GM21447 (cell line): ENCODE measurements around the gene TGM4.
"Not testable (repeated sequence)": the region's sequence is repeated elsewhere in the genome, so short reads cannot be mapped to it uniquely, and the experiment has no call there.

Experiments used
- ATAC-seq: cut with Tn5 transposase; IDR thresholded peaks from one replicate; pipeline ENCODE4 v1.9.1; 2021; ENCODE audit not compliant: unreplicated experiment

TGM4 gene

DNA sequence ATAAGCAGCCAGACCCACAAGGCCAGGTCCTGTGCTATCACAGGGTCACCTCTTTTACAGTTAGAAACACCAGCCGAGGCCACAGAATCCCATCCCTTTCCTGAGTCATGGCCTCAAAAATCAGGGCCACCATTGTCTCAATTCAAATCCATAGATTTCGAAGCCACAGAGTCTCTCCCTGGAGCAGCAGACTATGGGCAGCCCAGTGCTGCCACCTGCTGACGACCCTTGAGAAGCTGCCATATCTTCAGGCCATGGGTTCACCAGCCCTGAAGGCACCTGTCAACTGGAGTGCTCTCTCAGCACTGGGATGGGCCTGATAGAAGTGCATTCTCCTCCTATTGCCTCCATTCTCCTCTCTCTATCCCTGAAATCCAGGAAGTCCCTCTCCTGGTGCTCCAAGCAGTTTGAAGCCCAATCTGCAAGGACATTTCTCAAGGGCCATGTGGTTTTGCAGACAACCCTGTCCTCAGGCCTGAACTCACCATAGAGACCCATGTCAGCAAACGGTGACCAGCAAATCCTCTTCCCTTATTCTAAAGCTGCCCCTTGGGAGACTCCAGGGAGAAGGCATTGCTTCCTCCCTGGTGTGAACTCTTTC lies 39.6 kb downstream of the TGM4 start:
- no peak for ATAC-seq

DNA sequence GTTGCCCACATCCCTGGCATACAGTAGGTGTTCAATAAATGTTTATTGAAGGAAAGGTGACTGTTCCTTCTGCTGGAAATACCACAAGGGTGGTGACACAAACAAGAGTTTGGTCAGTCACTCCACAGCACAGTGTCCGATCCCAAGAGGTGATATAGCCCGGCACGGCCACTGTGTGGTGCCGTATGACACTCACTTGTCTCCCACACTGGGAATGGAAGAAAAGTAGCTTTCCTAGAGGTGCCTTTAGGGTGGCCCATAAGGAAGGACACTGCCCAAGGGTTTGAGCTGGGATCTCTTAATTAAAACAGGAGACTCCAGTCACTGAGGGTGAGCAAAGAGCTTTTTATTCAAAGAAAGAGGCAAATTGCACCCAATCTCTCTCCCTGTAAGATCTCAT lies 40.5 kb downstream of the TGM4 start:
- ATAC-seq, result no peak

DNA sequence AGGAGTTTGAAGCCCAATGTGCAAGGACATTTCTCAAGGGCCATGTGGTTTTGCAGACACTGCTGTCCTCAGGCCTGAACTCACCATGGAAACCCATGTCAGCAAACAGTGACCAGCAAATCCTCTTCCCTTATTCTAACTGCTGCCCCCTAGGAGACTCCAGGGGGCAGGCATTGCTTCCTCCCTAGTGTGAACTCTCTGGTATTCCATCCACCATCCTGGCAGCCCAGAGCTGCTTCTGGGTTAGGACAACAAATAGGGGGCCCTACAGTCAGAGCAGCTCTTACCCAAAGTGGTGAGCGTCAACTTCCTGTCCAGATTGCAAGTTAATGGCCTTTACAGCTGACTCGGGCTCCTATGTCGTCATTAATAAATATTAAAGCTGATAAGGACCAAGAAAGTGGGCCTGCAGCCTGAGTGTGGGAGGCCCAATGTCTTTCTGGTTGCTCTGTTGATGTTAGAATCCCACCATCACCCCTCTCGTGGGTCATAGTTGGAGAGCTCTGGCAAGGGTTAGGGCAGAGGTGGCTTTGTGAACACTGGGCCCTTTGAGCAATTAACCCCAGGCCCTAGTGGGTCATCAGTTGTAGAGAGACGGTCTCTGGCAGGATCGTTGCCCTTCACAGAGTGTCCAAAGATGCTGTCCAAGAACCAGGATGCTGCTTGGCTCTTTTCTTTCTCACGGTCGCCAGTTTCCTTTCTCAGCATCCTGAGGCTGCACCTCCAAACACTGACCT lies 41.5 kb downstream of the TGM4 start:
- ATAC-seq, result no peak

GRCh38 chr3:44918087-44918486 lies 43.7 kb downstream of the TGM4 start:
- ATAC-seq, result no peak

- no peak for ATAC-seq
These were observed 44.2 kb downstream of the TGM4 start for GRCh38 chr3:44918581-44918980.

- ATAC-seq, result no peak
These were observed 45.7 kb downstream of the TGM4 start for GRCh38 chr3:44920081-44920480.

- ATAC-seq, result no peak
These were observed 49.4 kb downstream of the TGM4 start for GRCh38 chr3:44923632-44924456.

- no peak for ATAC-seq
These were observed 50.2 kb downstream of the TGM4 start for GRCh38 chr3:44924457-44925084.

DNA sequence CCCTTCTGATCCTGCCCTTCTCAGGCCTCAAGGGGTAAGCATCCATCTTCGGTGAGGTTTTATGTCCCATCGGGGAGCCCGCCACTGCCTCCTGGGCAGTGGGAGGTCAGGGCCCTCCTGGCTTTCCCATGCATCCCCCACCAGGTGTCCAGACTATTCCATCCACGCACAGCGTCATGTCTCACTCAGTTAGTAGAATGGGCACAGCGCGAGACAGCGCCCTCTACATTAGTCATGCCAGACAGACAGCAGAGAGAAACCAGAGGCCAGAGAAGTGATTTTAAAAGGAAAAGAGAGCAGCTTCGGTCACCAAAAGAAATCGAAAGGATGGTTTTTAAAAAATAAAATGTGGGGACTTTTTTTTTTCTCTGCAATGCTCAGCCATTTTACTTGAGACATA lies 51.8 kb downstream of the TGM4 start:
- ATAC-seq, result no peak

DNA sequence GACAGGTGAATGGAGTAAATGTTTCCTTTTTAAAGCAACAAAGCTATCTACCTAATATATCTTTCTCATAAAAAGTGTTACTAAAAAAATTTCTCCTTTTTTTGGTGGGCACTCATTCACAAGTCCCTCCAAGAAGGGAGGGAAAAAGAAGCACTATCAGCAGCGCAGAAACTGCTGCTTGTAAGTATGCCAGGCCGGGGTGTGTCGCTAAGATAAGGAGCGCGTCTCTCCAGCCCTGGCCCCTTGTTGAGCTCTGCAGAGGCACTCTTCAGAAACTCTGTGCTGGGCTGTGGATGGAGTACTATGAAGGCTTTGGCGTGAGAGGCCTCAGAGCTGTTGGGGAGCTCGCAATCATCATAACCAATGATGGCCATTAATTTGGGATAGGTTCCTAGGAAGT lies 52.5 kb downstream of the TGM4 start:
- ATAC-seq, result no peak

GRCh38 chr3:44927371-44927770 lies 53.0 kb downstream of the TGM4 start:
- no peak for ATAC-seq

DNA sequence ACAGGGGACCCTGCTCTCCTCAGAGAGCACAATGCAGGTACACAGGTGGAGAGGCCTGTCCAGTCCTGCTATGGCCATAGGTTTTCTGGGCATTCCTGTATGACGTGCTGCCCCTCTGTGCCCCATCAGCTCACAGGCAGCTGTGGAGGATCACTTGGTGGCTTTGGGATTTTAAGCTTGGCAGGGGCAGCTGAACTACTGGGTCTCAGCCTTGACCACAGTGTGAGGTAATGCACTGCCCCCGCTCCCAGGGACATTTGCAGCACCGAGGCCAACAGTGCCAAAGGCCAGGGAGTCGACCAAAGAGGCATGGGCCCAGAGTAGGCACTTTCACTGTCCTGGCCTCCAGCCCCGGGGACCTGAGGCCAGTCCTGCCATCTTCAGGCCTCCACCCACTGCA lies 55.4 kb downstream of the TGM4 start:
- no peak for ATAC-seq

- ATAC-seq, result no peak
These were observed 56.5 kb downstream of the TGM4 start for GRCh38 chr3:44930911-44931310.

DNA sequence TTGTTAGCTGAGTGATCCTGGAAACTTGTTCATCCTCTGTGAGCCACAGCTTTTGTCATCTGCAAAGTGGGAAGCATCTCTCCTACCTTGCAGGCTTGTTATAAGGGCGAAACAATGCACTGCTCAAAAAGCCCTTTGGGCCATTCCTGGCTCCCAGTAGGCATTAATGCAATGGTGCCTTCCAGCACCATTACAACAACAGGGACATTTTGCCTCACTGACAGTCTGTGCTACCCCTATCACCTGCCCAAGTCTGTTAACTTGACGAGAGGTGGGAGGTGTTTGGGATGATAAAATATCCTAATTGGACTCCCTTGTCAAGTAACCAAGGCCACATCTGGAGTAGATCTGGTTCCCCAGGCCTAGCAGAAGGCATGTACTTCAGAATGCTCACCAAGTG lies 57.4 kb downstream of the TGM4 start:
- no peak for ATAC-seq

DNA sequence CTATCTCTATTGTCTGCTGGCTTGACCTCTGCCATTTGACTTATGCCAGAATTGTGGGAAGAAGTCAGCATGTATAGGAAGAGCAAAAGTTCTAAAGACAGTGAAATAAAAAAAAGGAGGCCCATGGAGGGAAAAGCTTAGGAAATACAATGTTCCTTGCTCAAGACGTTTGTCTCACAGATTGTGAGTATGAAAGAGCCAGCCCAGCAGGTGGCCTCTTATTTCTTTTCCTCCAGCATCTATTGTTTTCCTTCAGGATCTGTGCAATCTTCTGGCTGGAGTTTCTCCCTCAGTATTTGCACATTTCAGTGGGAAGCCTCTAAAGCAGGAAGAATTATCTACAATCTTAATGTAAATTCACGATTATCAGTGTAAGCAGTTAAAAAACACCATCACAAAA lies 57.9 kb downstream of the TGM4 start:
- ATAC-seq, result no peak

DNA sequence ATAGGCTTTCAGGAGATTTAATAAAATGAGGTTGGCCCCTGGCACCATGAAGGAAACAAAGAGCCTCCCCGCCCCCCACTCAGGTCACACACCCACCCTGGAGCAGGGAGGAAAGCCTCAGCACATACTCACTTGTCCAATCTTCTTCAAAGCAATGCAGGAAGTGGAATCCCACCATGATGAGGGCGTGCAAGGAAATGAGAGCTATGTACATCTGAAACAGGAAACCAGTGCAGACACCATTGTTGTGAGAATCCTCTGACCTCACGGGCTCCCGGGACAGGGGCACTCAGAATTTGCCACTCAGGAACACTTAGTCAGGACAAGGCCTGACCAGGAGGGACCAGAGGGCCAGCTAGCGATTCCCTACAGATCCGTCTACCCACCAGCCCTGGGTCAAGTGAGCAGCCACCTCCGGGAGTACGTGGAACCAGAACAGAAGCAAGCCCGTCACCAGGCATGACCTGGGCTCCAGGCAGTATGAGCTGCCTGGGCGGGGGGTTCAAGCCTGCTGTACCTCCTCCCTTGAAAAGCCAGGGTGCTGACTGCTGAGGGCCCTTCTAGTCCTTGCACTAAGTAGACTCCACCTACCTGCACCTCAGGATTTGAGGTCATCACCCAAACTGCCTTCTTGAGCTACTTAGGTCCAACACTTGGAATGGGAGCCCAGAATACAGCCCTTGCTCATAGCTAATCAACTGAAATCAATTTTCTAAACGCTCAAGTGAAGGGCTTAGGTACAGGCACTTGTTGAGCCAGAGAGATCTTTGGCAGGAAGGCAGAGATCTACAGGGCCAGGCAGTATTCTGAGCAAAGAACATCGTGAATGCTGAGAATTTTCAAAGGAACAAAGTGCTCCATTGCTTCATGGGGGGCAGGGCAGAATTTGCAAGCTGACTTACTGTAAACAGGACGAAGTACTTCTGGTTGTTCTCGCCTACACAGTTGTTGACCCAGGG lies 58.9 kb downstream of the TGM4 start:
- no peak for ATAC-seq

DNA sequence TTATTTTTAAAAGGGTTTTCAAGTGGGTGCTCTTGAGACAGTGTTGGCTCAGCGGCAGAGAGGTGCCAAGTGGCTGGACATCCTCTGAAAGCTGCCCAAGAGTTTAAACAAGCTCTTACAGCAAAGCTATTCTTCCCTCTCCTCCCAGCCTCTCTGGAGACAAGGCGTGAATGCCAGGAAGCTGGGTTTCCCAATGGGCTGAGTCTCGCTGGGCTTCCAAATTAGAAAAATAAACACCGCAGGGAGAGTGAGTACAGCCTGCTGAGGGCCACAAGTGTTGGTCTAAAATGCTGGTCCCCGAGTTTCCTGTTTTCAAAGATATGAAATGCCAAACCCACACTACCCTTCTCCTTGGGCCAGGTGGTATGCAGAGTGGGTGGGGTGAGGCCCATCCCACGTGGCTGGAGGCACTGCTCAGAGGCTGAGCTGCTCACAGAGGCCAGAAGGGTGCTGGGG lies 65.2 kb downstream of the TGM4 start:
- no peak for ATAC-seq

GRCh38 chr3:44942202-44942921 lies 68.0 kb downstream of the TGM4 start:
- no peak for ATAC-seq

DNA sequence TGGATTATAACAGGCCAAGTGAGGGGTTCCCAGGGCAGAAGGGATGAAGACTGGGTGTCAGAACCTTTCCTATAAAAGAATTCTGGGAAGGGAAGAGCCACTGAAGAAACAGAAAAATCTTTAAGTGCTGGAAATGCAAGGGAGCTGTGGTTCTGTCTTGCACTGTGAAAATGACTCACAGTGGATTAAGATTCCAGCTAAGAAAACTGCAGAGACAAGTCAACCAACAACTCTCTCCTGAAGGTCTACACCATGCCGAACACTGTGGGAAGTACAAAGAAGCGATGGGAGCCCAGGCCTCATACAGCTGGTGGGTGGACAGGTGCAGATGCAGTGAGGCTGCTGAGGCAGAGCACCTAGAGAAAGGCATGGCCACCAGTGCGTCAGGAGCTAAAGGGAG lies 73.8 kb downstream of the TGM4 start:
- no peak for ATAC-seq

DNA sequence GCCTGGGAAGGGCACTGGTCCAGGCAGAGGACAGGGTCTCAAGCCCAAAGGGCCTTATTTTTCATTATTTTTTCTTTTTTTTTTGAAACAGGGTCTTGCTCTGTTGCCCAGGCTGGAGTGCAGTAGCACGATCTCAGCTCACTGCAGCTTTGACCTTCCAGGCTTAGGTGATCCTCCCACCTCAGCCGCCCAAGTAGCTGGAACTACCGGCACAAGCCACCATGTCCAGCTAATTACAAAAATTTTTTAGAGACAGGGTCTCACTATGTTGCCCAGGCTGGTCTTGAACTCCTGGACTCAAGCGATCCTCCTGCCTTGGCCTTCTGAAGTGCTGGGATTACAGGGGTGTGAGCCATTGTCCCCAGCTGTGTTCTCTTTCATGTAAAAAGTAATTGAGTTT lies 75.4 kb downstream of the TGM4 start:
- not testable (repeated sequence) for ATAC-seq
